Stimulated activated CD8-positive, alpha-beta memory T cell treated with anti-CD3 and anti-CD28 coated beads, Interleukin-12 subunit alpha, Interleukin-12 subunit beta, amount 100 ng/mL, for 24 hours (primary cell): ENCODE results near the gene GTF3C4.
"Not testable (repeated sequence)": the region's sequence is repeated elsewhere in the genome, so short reads cannot be mapped to it uniquely, and the experiment has no call there.

Experiments used
- DNase-seq: peaks from one replicate; pipeline ENCODE4 v3.0.0-alpha.2; 2020; ENCODE audit errors: extremely low read depth

The GTF3C4 gene

GRCh38 chr9:132699956-132700355 lies 29.7 kb downstream of the GTF3C4 start:
- DNase-seq, result no peak

GRCh38 chr9:132702254-132702653 lies 32.0 kb downstream of the GTF3C4 start:
- no peak for DNase-seq

- DNase-seq, result no peak
These were observed 33.1 kb downstream of the GTF3C4 start for GRCh38 chr9:132703336-132703735.

- DNase-seq, result no peak
These were observed 38.0 kb downstream of the GTF3C4 start for GRCh38 chr9:132708239-132708638.

- DNase-seq, result no peak
These were observed 38.6 kb downstream of the GTF3C4 start for GRCh38 chr9:132708769-132709430.

GRCh38 chr9:132710333-132710732 lies 40.1 kb downstream of the GTF3C4 start:
- DNase-seq, result no peak

- not testable (repeated sequence) for DNase-seq
These were observed 40.9 kb downstream of the GTF3C4 start for GRCh38 chr9:132711152-132711551.

- no peak for DNase-seq
These were observed 41.6 kb downstream of the GTF3C4 start for GRCh38 chr9:132711846-132712245.

- DNase-seq, result no peak
These were observed 42.5 kb downstream of the GTF3C4 start for GRCh38 chr9:132712753-132713152.

GRCh38 chr9:132716007-132716406 lies 45.7 kb downstream of the GTF3C4 start:
- no peak for DNase-seq

GRCh38 chr9:132717326-132717945 lies 47.2 kb downstream of the GTF3C4 start:
- no peak for DNase-seq

GRCh38 chr9:132718381-132718928 lies 48.2 kb downstream of the GTF3C4 start:
- DNase-seq, result not testable (repeated sequence)

GRCh38 chr9:132721661-132722060 lies 51.4 kb downstream of the GTF3C4 start:
- DNase-seq, result no peak

- no peak for DNase-seq
These were observed 52.4 kb downstream of the GTF3C4 start for GRCh38 chr9:132722564-132723065.

GRCh38 chr9:132723809-132724208 lies 53.5 kb downstream of the GTF3C4 start:
- DNase-seq, result no peak

GRCh38 chr9:132725306-132725705 lies 55.0 kb downstream of the GTF3C4 start:
- DNase-seq, result no peak

- no peak for DNase-seq
These were observed 56.4 kb downstream of the GTF3C4 start for GRCh38 chr9:132726576-132727130.

GRCh38 chr9:132728071-132728470 lies 57.8 kb downstream of the GTF3C4 start:
- no peak for DNase-seq

GRCh38 chr9:132728497-132728896 lies 58.2 kb downstream of the GTF3C4 start:
- DNase-seq, result no peak

- DNase-seq, result no peak
These were observed 59.1 kb downstream of the GTF3C4 start for GRCh38 chr9:132729235-132729890.

GRCh38 chr9:132730054-132731033 lies 60.1 kb downstream of the GTF3C4 start:
- DNase-seq, result no peak
